ENCODE data around the gene CLASP1.
"Not testable (repeated sequence)": the region's sequence is repeated elsewhere in the genome, so short reads cannot be mapped to it uniquely, and the experiment has no call there.

GRCh38 chr2:121563754-121564153, 85.5 kb downstream of the CLASP1 start:
- not testable (repeated sequence) for TF ChIP-seq POLR2A, CTCF, POLR2AphosphoS5 (IDR thresholded peaks at IDR 0.05)
